HFFc6 (cell line): Measurements from ENCODE around the gene ORMDL3. TPM values are rescaled to one million over a fixed set of nuclear protein-coding genes. Genes with fewer than 3 reads are reported as not detected.

Experiments
- DNase-seq: peaks from one replicate; pipeline ENCODE4 v3.0.0-alpha.2; 2018
- H3K27ac Mint-ChIP-seq: 2 replicates; pipeline ENCODE4 v1.8.0; 2020; ENCODE audit warnings: mild to moderate bottlenecking, mixed read lengths
- H3K27me3 Mint-ChIP-seq: 2 replicates; pipeline ENCODE4 v1.8.0; 2021; ENCODE audit warnings: mild to moderate bottlenecking, moderate library complexity, mixed read lengths; ENCODE audit not compliant: insufficient read depth
- H3K36me3 Mint-ChIP-seq: 2 replicates; pipeline ENCODE4 v1.8.0; 2021; ENCODE audit warnings: low read depth, mixed read lengths
- H3K4me1 Mint-ChIP-seq: 2 replicates; pipeline ENCODE4 v1.8.0; 2020; ENCODE audit warnings: low read depth, mixed read lengths
- H3K4me3 Mint-ChIP-seq: 2 replicates; pipeline ENCODE4 v1.8.0; 2020; ENCODE audit warnings: mild to moderate bottlenecking, moderate library complexity, mixed read lengths
- H3K9me3 Mint-ChIP-seq: 2 replicates; pipeline ENCODE4 v1.8.0; 2020; ENCODE audit warnings: mild to moderate bottlenecking, mixed read lengths
- CTCF ChIP-seq: fragments of 200-600 bp; sonication (generic); IDR thresholded peaks from 2 replicates; pipeline ENCODE4 v1.5.0; 2021; ENCODE audit warnings: antibody characterized with exemption, mild to moderate bottlenecking
- long read RNA-seq: library from polyadenylated mRNA; unstranded; transcript quantifications from one replicate; pipeline ENCODE4 v2.0.0, GENCODE V29; 2019
- total RNA-seq, 6 experiments: library from RNA; stranded (reverse); fragmentation: NEBNext Ultra II Directional; extraction: Animal tissue kit (Norgen Biotek cat#: 25700); gene quantifications; 2 replicates in 1 of 6; 3 replicates in 5 of 6; pipeline ENCODE4 v1.2.3, GENCODE V29; 2021

ORMDL3 gene, protein sequence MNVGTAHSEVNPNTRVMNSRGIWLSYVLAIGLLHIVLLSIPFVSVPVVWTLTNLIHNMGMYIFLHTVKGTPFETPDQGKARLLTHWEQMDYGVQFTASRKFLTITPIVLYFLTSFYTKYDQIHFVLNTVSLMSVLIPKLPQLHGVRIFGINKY
- 10 to 100 TPM; 39.0 to 63.9 (median 49.9) TPM for total RNA-seq
- long read RNA-seq, transcript ORMDL3-201 (4 exons, 2,111 nt) = major isoform, 7 of 8 reads
- long read RNA-seq, partial matches to known transcripts = 0 of 8 reads
- long read RNA-seq, other reads (novel, unspliced or antisense) = 1 of 8 reads

DNA sequence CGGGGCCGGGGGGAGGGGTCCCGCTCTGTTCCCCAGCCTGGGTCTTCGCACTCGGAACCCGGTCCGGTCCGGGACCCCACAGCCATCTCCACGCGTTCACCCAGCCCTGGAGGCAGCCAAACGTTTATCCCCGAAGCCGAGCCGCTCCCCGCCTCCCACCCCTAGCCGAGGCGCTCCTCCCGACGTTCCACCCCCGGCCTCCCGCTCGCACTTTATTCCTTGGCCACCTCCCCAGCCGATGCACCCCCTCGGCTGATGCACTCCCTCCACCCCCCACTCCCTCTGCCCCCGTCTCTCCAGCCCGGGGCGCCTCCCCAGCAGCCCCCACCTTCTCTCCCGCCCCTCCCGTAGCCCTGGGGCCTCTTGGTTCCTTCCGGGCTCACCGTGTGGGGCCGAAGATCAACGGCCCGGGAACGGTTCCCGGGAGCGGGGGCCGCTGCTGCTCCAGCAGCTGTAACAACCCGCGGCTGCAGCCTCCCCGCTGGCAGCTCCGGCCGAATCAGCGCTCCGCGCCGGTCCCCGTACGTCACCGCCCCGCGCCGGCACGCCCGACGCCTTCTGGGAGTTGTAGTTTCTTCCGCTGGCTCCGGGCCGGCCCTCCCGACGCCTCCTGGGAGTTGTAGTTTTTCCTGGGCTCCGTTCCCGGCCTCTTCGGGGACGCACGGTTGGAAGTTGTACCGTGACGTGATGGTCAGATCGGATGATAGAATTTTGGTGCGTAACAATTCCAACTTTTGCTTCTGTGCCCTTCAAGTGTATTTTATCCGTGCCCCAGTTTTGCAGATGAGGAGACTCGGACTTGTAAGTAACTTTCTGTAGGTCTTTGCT is at the start of gene ORMDL3, which contains the start of gene LRRC3C:
TSS of gene ORMDL3 (minus strand) at position 501 of the 828 bp plus-strand sequence. CDS start 3,398 bp downstream, outside the sequence.
TSS of gene LRRC3C (plus strand) at position 632 of the 828 bp plus-strand sequence. CDS start 13,792 bp downstream, outside the sequence.
- peak; percentile 89 for DNase-seq
- Mint-ChIP-seq H3K36me3 (no peaks in the 10 kb centered on the region; the same call in 1 of the 2 replicates), H3K4me3 (peak within 1 kb of the TSS; percentile 91), H3K27ac (peak within 1 kb of the TSS; percentile 93), H3K27me3 (no peaks in the 10 kb centered on the region; the same call in 1 of the 2 replicates), H3K9me3 (no peaks in the 10 kb centered on the region), H3K4me1 (peaks cover 56% of the 10 kb centered on the region)
- TF ChIP-seq CTCF = no peak

DNA sequence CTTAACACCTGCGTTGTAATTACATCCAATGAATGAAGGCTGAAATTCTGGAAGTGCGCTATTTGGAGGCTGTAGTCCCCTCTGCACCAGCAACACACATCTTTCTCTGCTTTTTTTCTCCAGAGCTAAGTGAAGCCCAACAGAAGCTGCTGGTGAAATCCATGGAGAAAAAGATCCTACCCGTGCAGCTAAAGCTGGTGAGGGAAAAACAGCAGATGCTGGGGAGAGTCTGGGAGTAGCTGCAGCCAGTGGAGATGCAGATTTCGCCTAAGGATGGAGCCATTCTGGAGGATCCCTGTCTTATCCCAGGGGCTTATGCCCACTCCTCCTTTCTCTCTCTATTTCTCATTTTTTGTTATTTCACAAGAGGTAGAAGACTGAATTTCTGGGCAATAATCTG is 48.4 kb upstream of the ORMDL3 start:
- TF ChIP-seq CTCF = no peak
- DNase-seq = no peak
- H3K4me3 Mint-ChIP-seq = no peak overlapping the region
- H3K4me1 Mint-ChIP-seq = peaks cover 41% of the 10 kb centered on the region
- no peaks in the 10 kb centered on the region for H3K9me3 Mint-ChIP-seq
- H3K27me3 Mint-ChIP-seq = peaks cover 2% of the 10 kb centered on the region
- no peak overlapping the region for H3K27ac Mint-ChIP-seq
- no peaks in the 10 kb centered on the region for H3K36me3 Mint-ChIP-seq

DNA sequence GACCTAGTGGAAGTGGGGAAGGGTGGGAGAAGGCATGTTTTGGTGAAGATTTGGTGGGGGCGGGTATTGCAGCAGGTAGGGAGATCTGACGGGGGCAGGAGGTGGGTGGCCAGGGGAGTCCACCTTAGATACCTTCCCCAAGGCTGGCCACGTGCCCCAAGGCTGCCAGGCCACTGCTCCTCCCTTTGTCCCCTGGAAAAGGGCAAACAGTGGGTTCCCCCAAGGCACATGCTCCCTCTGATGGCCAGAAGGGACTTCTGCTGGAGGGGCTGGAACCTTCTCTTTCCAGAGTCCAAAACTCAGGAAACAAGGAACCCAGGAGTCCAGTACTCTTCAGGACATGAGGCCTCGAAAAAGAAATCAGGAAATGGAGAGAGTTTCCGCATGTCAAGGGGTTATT is 47.0 kb upstream of the ORMDL3 start:
- H3K27me3 Mint-ChIP-seq = peaks cover 2% of the 10 kb centered on the region
- no peak for DNase-seq

DNA sequence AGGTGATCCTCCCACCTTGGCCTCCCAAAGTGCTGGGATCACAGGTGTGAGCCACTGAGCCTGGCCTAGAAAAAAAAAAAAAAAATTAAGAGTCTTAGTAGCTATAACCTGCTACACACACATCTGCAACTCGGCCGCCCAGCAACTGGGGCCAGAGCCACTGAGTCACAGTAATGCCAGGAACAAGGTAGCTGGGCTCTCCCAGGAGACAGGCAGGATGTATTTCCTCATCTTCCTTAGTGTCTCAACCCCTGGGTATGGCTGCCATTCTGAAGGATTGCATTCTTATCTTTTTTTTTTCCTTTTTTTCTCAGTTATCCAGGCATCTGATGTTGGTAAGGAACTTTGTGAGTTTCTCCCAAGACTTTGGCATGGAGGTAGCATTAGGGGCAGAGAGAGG is 46.1 kb upstream of the ORMDL3 start:
- Mint-ChIP-seq H3K27ac (peak overlapping the region; percentile 52; the same call in 1 of the 2 replicates), H3K27me3 (peaks cover 2% of the 10 kb centered on the region), H3K36me3 (no peaks in the 10 kb centered on the region), H3K4me1 (peaks cover 24% of the 10 kb centered on the region), H3K9me3 (no peaks in the 10 kb centered on the region), H3K4me3 (no peak overlapping the region)
- no peak for TF ChIP-seq CTCF
- peak; percentile 56 for DNase-seq

More for the DNA sequence above, 47.0 kb upstream of the ORMDL3 start:
- Mint-ChIP-seq H3K4me3 (no peak overlapping the region), H3K9me3 (no peaks in the 10 kb centered on the region), H3K27ac (peak overlapping the region; percentile 52; the same call in 1 of the 2 replicates), H3K4me1 (peaks cover 32% of the 10 kb centered on the region), H3K36me3 (no peaks in the 10 kb centered on the region)
- no peak for TF ChIP-seq CTCF

- peaks cover 22% of the 10 kb centered on the region for H3K4me1 Mint-ChIP-seq
- TF ChIP-seq CTCF = no peak
- H3K9me3 Mint-ChIP-seq = no peaks in the 10 kb centered on the region
- H3K27ac Mint-ChIP-seq = peak overlapping the region; percentile 15; the same call in 1 of the 2 replicates
- no peaks in the 10 kb centered on the region for H3K36me3 Mint-ChIP-seq
- H3K27me3 Mint-ChIP-seq = peaks cover 3% of the 10 kb centered on the region
- no peak for DNase-seq
- no peak overlapping the region for H3K4me3 Mint-ChIP-seq
Observed at GRCh38 chr17:39972271-39972670, 44.9 kb upstream of the ORMDL3 start.
